NCI-H446 treated with DMSO at 0.1 percent for 48 hours (cell line): ENCODE data around the gene DDIT3.

Source experiments
- DNase-seq: peaks from one replicate; lab custom pipeline; 2025; lab: John Stamatoyannopoulos, UW

Gene DDIT3

GRCh38 chr12:57485695-57486094 lies 34.6 kb downstream of the DDIT3 start:
- DNase-seq: no peak

GRCh38 chr12:57483466-57483865 lies 36.8 kb downstream of the DDIT3 start:
- no peak for DNase-seq

GRCh38 chr12:57481671-57482070 lies 38.6 kb downstream of the DDIT3 start:
- no peak for DNase-seq

GRCh38 chr12:57479376-57480115 lies 40.8 kb downstream of the DDIT3 start, which contains the start of gene ARHGAP9:
Gene ARHGAP9 (minus strand): TSS chr12:57479866. CDS start chr12:57479406, 460 bp downstream.
- DNase-seq: no peak

- no peak for DNase-seq
These were observed 41.3 kb downstream of the DDIT3 start for GRCh38 chr12:57479043-57479375.

- no peak for DNase-seq
These were observed 42.3 kb downstream of the DDIT3 start for GRCh38 chr12:57477710-57478681.

- DNase-seq: no peak
These were observed 43.2 kb downstream of the DDIT3 start for GRCh38 chr12:57476993-57477709.

- no peak for DNase-seq
These were observed 43.9 kb downstream of the DDIT3 start for GRCh38 chr12:57476162-57476992.

GRCh38 chr12:57475271-57476161 lies 44.8 kb downstream of the DDIT3 start:
- DNase-seq: no peak

- DNase-seq: no peak
These were observed 45.5 kb downstream of the DDIT3 start for GRCh38 chr12:57474862-57475261.

GRCh38 chr12:57474430-57474829 lies 45.9 kb downstream of the DDIT3 start:
- no peak for DNase-seq

- no peak for DNase-seq
These were observed 46.4 kb downstream of the DDIT3 start for GRCh38 chr12:57473886-57474285.

GRCh38 chr12:57473392-57473791 lies 46.9 kb downstream of the DDIT3 start:
- no peak for DNase-seq

GRCh38 chr12:57472391-57472790 lies 47.9 kb downstream of the DDIT3 start:
- no peak for DNase-seq

GRCh38 chr12:57471661-57472060 lies 48.7 kb downstream of the DDIT3 start:
- no peak for DNase-seq

GRCh38 chr12:57470970-57471656 lies 49.2 kb downstream of the DDIT3 start:
- no peak for DNase-seq

- DNase-seq: no peak
These were observed 49.9 kb downstream of the DDIT3 start for GRCh38 chr12:57470286-57470969.

GRCh38 chr12:57469296-57470164 lies 50.8 kb downstream of the DDIT3 start:
- no peak for DNase-seq
